ENCODE data around the gene ADORA2B.

The ADORA2B gene

GRCh38 chr17:15999141-15999973 lies 54.4 kb downstream of the ADORA2B start, which contains the start of the genes TTC19 and ZSWIM7 (continued):
- TF ChIP-seq ZNF280D (tag by site-specific recombination; IDR thresholded peaks at IDR 0.05) (0 out of 2 replicates have a peak, but pooled peaks have one; percentile 18), ZNF670 (tag by site-specific recombination; IDR thresholded peaks at IDR 0.05; ENCODE audit: low read depth) (no peak), ZNF416 (tag by site-specific recombination; IDR thresholded peaks at IDR 0.05) (no peak), ZNF16 (tag by site-specific recombination; IDR thresholded peaks at IDR 0.05; ENCODE audit: low read depth) (no peak), ZBTB10 (tag by site-specific recombination; IDR thresholded peaks at IDR 0.05) (peak; percentile 54), TSHZ1 (tag by site-specific recombination; IDR thresholded peaks at IDR 0.05; ENCODE audit: borderline replicate concordance) (peak; percentile 10; the same call in 1 of the 2 replicates), PATZ1 (tag by site-specific recombination; IDR thresholded peaks at IDR 0.05) (peak; percentile 82), ZNF76 (tag by site-specific recombination; IDR thresholded peaks at IDR 0.05; ENCODE audit: borderline replicate concordance, low read depth) (peak; percentile 76; the same call in 1 of the 2 replicates), GLIS1 (tag by site-specific recombination; IDR thresholded peaks at IDR 0.05) (peak; percentile 99), ZNF169 (tag by site-specific recombination; IDR thresholded peaks at IDR 0.05) (no peak), ZNF248 (tag by site-specific recombination; IDR thresholded peaks at IDR 0.05) (no peak), ZNF132 (tag by site-specific recombination; IDR thresholded peaks at IDR 0.05; ENCODE audit: borderline replicate concordance) (no peak), ZNF133 (tag by site-specific recombination; IDR thresholded peaks at IDR 0.05) (no peak), ZNF473 (tag by site-specific recombination; IDR thresholded peaks at IDR 0.05) (no peak), GFI1B (tag by site-specific recombination; IDR thresholded peaks at IDR 0.05) (no peak), ZNF175 (tag by site-specific recombination; IDR thresholded peaks at IDR 0.05) (no peak), SALL2 (tag by site-specific recombination; IDR thresholded peaks at IDR 0.05; ENCODE audit: borderline replicate concordance) (no peak), INSM2 (tag by site-specific recombination; IDR thresholded peaks at IDR 0.05) (peak; percentile 88), ZBTB49 (tag by site-specific recombination; IDR thresholded peaks at IDR 0.05; ENCODE audit: low read depth) (no peak), ZEB2 (tag by site-specific recombination; IDR thresholded peaks at IDR 0.05) (peak; percentile 100), ZNF639 (tag by site-specific recombination; IDR thresholded peaks at IDR 0.05) (no peak)

Measured in HEK293 (cell line).